ENCODE data around the gene BMPR1B. TPM values are rescaled to one million over a fixed set of nuclear protein-coding genes. Genes with fewer than 3 reads are reported as not detected.

The BMPR1B gene
- total RNA-seq, 1 experiment from 2014 or later, result not detected

DNA sequence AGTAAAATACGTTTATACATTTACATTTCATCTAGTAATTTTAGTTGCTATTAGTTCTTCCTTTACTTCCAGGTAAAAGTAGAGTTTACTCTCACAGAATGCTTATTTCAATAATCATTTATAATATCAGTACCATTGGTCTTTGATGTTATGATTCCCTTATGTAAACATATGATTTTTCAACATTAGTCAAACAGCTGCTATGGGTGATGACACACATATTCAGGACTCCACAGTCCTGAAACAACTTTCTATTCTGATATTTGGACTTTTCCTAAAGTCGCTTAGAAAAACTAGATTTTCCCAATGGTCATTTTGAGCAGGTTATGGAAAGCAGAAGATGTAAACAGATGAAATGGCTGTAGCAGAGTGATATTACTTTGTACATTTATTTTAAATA is 421.2 kb downstream of the BMPR1B start:
- no peaks in the 10 kb centered on the region for H3K27me3 ChIP-seq (ENCODE audit: insufficient read depth, low read length)
- H3K27ac ChIP-seq (ENCODE audit: low read depth, low read length), result no peak overlapping the region
- intact Hi-C loops (cut with micrococcal nuclease), result no loop called here
- H3K36me3 ChIP-seq (ENCODE audit: control insufficient read depth in 1 of 2, insufficient read depth in 2 of 2, low read length in 2 of 2), result no peaks in the 10 kb centered on the region
- H3K9ac ChIP-seq (ENCODE audit: low read length), result no peak overlapping the region
- CTCF ChIA-PET, result no interaction called here
- POLR2A ChIA-PET, result no interaction called here
- no peaks in the 10 kb centered on the region for H3K9me2 ChIP-seq (ENCODE audit: insufficient read depth)
- BruUV-seq (replicated peaks), result no TSS peak
- no peaks in the 10 kb centered on the region for H4K20me1 ChIP-seq (ENCODE audit: insufficient read depth)
- TF ChIP-seq FOSL1 (IDR thresholded peaks at IDR 0.05; ENCODE audit: low read depth), result no peak
- no peak for TF ChIP-seq ATF3 (IDR thresholded peaks at IDR 0.05)
- TF ChIP-seq CEBPB (IDR thresholded peaks at IDR 0.05; ENCODE audit: low read depth), result no peak
- TF ChIP-seq POLR2AphosphoS5 (IDR thresholded peaks at IDR 0.05; ENCODE audit: low read depth, low read length), result no peak
- TF ChIP-seq SP1 (IDR thresholded peaks at IDR 0.05; ENCODE audit: low read depth), result no peak
- no peak for TF ChIP-seq EGR1 (IDR thresholded peaks at IDR 0.05; ENCODE audit: low read depth)
- no peak for TF ChIP-seq CBX3 (IDR thresholded peaks at IDR 0.05; ENCODE audit: low read depth)
- no peak for TF ChIP-seq YY1 (IDR thresholded peaks at IDR 0.05; ENCODE audit: extremely low read depth, insufficient replicate concordance, low read depth, low read length)
- no peak for TF ChIP-seq JUND (IDR thresholded peaks at IDR 0.05)
- TF ChIP-seq REST (IDR thresholded peaks at IDR 0.05; ENCODE audit: low read depth), result no peak
- no peak for TF ChIP-seq CTCF (IDR thresholded peaks at IDR 0.05 in 2 of 3, conservative IDR thresholded peaks at IDR 0.05 in 1 of 3; ENCODE audit: borderline replicate concordance in 1 of 3, insufficient read depth in 1 of 3, low read depth in 2 of 3, low read length in 2 of 3)
- no peak for TF ChIP-seq POLR2A (IDR thresholded peaks at IDR 0.05; ENCODE audit: borderline replicate concordance, extremely low read depth, insufficient read depth, insufficient read length)
- no peak for TF ChIP-seq ZBTB33 (IDR thresholded peaks at IDR 0.05; ENCODE audit: extremely low read depth, insufficient replicate concordance, low read length)
- TF ChIP-seq SIN3A (IDR thresholded peaks at IDR 0.05; ENCODE audit: low read depth), result no peak
- no peak for TF ChIP-seq TCF7L2 (IDR thresholded peaks at IDR 0.05; ENCODE audit: borderline replicate concordance, extremely low read depth, insufficient read depth, insufficient read length)
- TF ChIP-seq, protein P1, sequence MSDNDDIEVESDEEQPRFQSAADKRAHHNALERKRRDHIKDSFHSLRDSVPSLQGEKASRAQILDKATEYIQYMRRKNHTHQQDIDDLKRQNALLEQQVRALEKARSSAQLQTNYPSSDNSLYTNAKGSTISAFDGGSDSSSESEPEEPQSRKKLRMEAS (IDR thresholded peaks at IDR 0.05), result no peak
- no peak for TF ChIP-seq ZFX (IDR thresholded peaks at IDR 0.05)
- TF ChIP-seq RAD21 (IDR thresholded peaks at IDR 0.05; ENCODE audit: low read depth), result no peak
- no peaks in the 10 kb centered on the region for H3K4me1 ChIP-seq (ENCODE audit: control insufficient read depth in 1 of 2, insufficient read depth in 2 of 2, low read length in 2 of 2)
- no peak for ATAC-seq
- RAD21 ChIA-PET (ENCODE audit: low non-redundant PET in 1 of 2, low total read pairs in 2 of 2, uncharacterized antibody in 2 of 2, unreplicated experiment in 2 of 2), result no interaction called here
- H3K4me2 ChIP-seq (ENCODE audit: low read length), result no peak overlapping the region
- no peak overlapping the region for H2AFZ ChIP-seq (ENCODE audit: low read depth, low read length, poor library complexity, severe bottlenecking)
- no peaks in the 10 kb centered on the region for H3K9me3 ChIP-seq (ENCODE audit: control insufficient read depth in 1 of 2, insufficient read depth in 1 of 2, low read depth in 1 of 2, low read length in 2 of 2)
- H3K79me2 ChIP-seq (ENCODE audit: insufficient read depth, low read length), result no peaks in the 10 kb centered on the region
- DNase-seq (ENCODE audit: low read depth, low spot score), result no peak
- H3K4me3 ChIP-seq (replicated peaks in 1 of 2; ENCODE audit: low read depth in 1 of 2, low read length in 2 of 2), result no peak overlapping the region

Measured in HCT116 (cell line).